CD14-positive monocyte (primary cell): ENCODE results near the gene FBXW7. TPM values are rescaled to one million over a fixed set of nuclear protein-coding genes. Genes with fewer than 3 reads are reported as not detected.

Experiments used
- DNase-seq, 3 donors: peaks; one replicate each; pipeline ENCODE4 v3.0.0-alpha.2; 2011 to 2022
- H2AFZ ChIP-seq: 2 replicates; pipeline ENCODE4 v1.6.0; 2012; ENCODE audit warnings: mild to moderate bottlenecking, low read depth, low read length, inconsistent platforms; ENCODE audit not compliant: insufficient read depth, poor library complexity, severe bottlenecking
- H3K27ac ChIP-seq, 2 donors: 1 replicate in 1 of 2; 2 replicates in 1 of 2; pipeline ENCODE4 v1.5.1; 2012 to 2013; ENCODE audit warnings: low read length in 2 of 2, control low read depth in 1 of 2, inconsistent platforms in 1 of 2, low read depth in 1 of 2, mild to moderate bottlenecking in 1 of 2
- H3K27me3 ChIP-seq, 2 donors: one replicate each; pipeline versions ENCODE4 v1.6.0 to v1.6.1; 2011 to 2013; ENCODE audit warnings: low read length in 2 of 2; ENCODE audit not compliant: control insufficient read depth in 2 of 2, insufficient read depth in 2 of 2
- H3K36me3 ChIP-seq, 2 donors: replicated peaks in 1 of 2; 1 replicate in 1 of 2; 2 replicates in 1 of 2; pipeline versions ENCODE4 v1.5.1 to v1.6.1; 2012 to 2013; ENCODE audit warnings: low read length in 2 of 2, control low read depth in 1 of 2, inconsistent platforms in 1 of 2, mild to moderate bottlenecking in 1 of 2; ENCODE audit not compliant: insufficient read depth in 2 of 2, control insufficient read depth in 1 of 2
- H3K4me1 ChIP-seq, 2 donors: 1 replicate in 1 of 2; 2 replicates in 1 of 2; pipeline versions ENCODE4 v1.5.1 to v1.6.1; 2012 to 2013; ENCODE audit warnings: low read length in 2 of 2, control low read depth in 1 of 2, inconsistent platforms in 1 of 2, mild to moderate bottlenecking in 1 of 2, moderate library complexity in 1 of 2; ENCODE audit not compliant: insufficient read depth in 2 of 2, control insufficient read depth in 1 of 2
- H3K4me2 ChIP-seq: replicated peaks from 2 replicates; pipeline ENCODE3; 2012; ENCODE audit warnings: low read length, moderate library complexity, mild to moderate bottlenecking; ENCODE audit not compliant: poor library complexity, severe bottlenecking; ENCODE audit errors: extremely low read depth
- H3K4me3 ChIP-seq, 3 experiments: fragments of 200-600 bp in 1 of 3; sonication (generic) in 1 of 3; replicated peaks in 1 of 3; 1 replicate in 2 of 3; 2 replicates in 1 of 3; pipeline ENCODE4 v1.5.1; 2011 to 2013; ENCODE audit warnings: low read length in 3 of 3, mild to moderate bottlenecking in 3 of 3, control low read depth in 2 of 3, low read depth in 2 of 3, inconsistent platforms in 1 of 3, moderate library complexity in 1 of 3
- H3K79me2 ChIP-seq: 2 replicates; pipeline ENCODE4 v1.6.0; 2012; ENCODE audit warnings: mild to moderate bottlenecking, control low read depth, inconsistent platforms, low read length, moderate library complexity; ENCODE audit not compliant: insufficient read depth
- H3K9ac ChIP-seq: 2 replicates; pipeline ENCODE4 v1.6.0; 2017; ENCODE audit warnings: low read length, mild to moderate bottlenecking; ENCODE audit not compliant: insufficient read depth, poor library complexity, severe bottlenecking
- H3K9me3 ChIP-seq, 2 donors: replicated peaks in 1 of 2; 1 replicate in 1 of 2; 2 replicates in 1 of 2; pipeline versions ENCODE4 v1.5.1 to v1.6.1; 2012 to 2013; ENCODE audit warnings: low read length in 2 of 2, control low read depth in 1 of 2; ENCODE audit not compliant: control insufficient read depth in 1 of 2, insufficient read depth in 1 of 2
- H4K20me1 ChIP-seq: 2 replicates; pipeline ENCODE4 v1.6.0; 2012; ENCODE audit warnings: mild to moderate bottlenecking, low read length, control low read depth, moderate library complexity; ENCODE audit not compliant: insufficient read depth
- H3K27ac Mint-ChIP-seq, 7 donors: one replicate each; pipeline ENCODE4 v1.8.0; 2020; ENCODE audit warnings: mild to moderate bottlenecking in 7 of 7, mixed read lengths in 7 of 7, moderate library complexity in 6 of 7, inconsistent platforms in 2 of 7
- H3K27me3 Mint-ChIP-seq, 3 donors: one replicate each; pipeline ENCODE4 v1.8.0; 2021 to 2022; ENCODE audit warnings: low read depth in 3 of 3, mild to moderate bottlenecking in 3 of 3, mixed read lengths in 3 of 3, moderate library complexity in 3 of 3, inconsistent platforms in 1 of 3
- H3K36me3 Mint-ChIP-seq, 2 donors: one replicate each; pipeline ENCODE4 v1.8.0; 2020; ENCODE audit warnings: mixed read lengths in 2 of 2, inconsistent platforms in 1 of 2, mild to moderate bottlenecking in 1 of 2
- H3K4me1 Mint-ChIP-seq: one replicate; pipeline ENCODE4 v1.8.0; 2020; ENCODE audit warnings: mild to moderate bottlenecking, mixed read lengths
- H3K4me3 Mint-ChIP-seq, 2 donors: one replicate each; pipeline ENCODE4 v1.8.0; 2020; ENCODE audit warnings: mild to moderate bottlenecking in 2 of 2, mixed read lengths in 2 of 2, moderate library complexity in 1 of 2
- H3K9me3 Mint-ChIP-seq, 7 donors: one replicate each; pipeline ENCODE4 v1.8.0; 2020 to 2022; ENCODE audit warnings: mixed read lengths in 7 of 7, mild to moderate bottlenecking in 6 of 7, moderate library complexity in 6 of 7, inconsistent platforms in 2 of 7
- CTCF ChIP-seq: fragments of 200-600 bp; IDR thresholded peaks from one replicate; pipeline ENCODE4 v1.8.0; 2022; ENCODE audit warnings: antibody characterized with exemption, mild to moderate bottlenecking
- WGBS: methylation state at CpG from one replicate; pipeline ENCODE4 v1.1.5; 2013; ENCODE audit warnings: missing lambda C conversion rate; ENCODE audit not compliant: insufficient coverage; 5-methylcytosine and 5-hydroxymethylcytosine counted together
- intact Hi-C, 2 donors: fragments of 100-400 bp; cut with micrococcal nuclease; formaldehyde crosslinking; loops; one replicate each; pipeline versions ENCODE4 v1.15.0 to v1.15.1; 2023
- polyA plus RNA-seq, 3 donors: library from polyadenylated mRNA; depleted of rRNA in 1 of 3; unstranded in 2 of 3; stranded (reverse) in 1 of 3; fragments of 300-500 nt in 2 of 3; fragments of >200 nt in 1 of 3; fragmentation: Illumina TruSeq in 2 of 3; gene quantifications; 1 replicate in 2 of 3; 2 replicates in 1 of 3; pipeline ENCODE4 v1.2.3, GENCODE V29; 2012 to 2021

The FBXW7 gene
- polyA plus RNA-seq, 3 donors = 25.1 to 44.9 (median 35.6) TPM

DNA sequence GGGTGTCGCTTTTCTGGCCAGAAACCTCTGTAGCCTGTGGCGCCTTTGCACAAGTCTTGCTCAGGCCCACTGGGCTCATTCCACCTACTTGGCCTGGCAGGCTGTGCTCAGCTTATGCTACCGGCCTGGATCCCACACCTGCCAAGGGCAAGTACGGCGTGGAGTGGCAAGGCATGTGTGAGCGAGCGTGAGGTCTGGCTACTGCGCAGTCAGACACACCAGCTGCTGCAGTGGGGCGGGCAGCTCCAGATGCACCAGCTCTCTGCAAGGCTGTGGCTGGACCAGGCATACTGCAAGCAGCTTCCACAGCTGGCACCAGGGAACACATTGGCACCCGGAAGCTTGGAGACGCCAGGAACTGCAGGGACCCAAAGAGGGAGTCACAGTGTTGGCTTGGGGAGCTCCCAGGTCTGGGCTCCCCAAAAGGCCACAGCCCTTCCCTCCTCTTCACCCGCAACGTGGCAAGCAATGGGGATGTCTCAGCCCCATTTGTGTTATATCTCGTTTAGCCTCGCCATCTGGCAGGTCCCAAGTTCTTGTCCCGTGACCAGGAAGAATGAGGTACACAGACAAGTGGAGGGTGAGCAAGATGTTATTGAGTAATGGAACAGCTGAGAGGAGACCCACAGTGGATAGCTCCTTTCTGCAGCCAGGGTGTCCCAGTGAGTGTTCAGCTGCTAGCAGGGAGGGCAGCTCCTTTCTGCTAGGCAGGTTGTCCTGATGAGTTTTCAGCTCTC, 3.8 kb upstream of the FBXW7 start:
- Histone ChIP-seq H2AFZ (no peak overlapping the region), H3K79me2 (peaks cover 48% of the 10 kb centered on the region), H3K4me3 (no peak overlapping the region), H3K9me3 (peaks cover 0 to 8% of the 10 kb centered on the region in 2 donors), H3K9ac (no peak overlapping the region), H4K20me1 (peaks cover 3% of the 10 kb centered on the region), H3K36me3 (peaks cover 7 to 16% of the 10 kb centered on the region in 2 donors), H3K4me1 (peaks cover 16 to 18% of the 10 kb centered on the region in 2 donors), H3K27me3 (no peaks in the 10 kb centered on the region), H3K27ac (no peak overlapping the region), H3K4me2 (no peak overlapping the region)
- Mint-ChIP-seq H3K27ac (peak overlapping the region in 2 of 7 donors; percentile 27 to 58), H3K36me3 (peaks cover 16 to 21% of the 10 kb centered on the region in 2 donors), H3K4me1 (peaks cover 22% of the 10 kb centered on the region), H3K4me3 (no peak overlapping the region), H3K9me3 (peaks cover 0 to 8% (median 6%) of the 10 kb centered on the region in 7 donors), H3K27me3 (no peaks in the 10 kb centered on the region)
- DNase-seq = no peak
- 98% methylated on average over 14 of the region's 16 CpGs for WGBS
- intact Hi-C loops = loop anchor here (5.0 to 10.0 kb wide), 5 partner anchors 75 to 245 kb away; partner anchors contain the start of genes ARFIP1 (in 1 of the 2) and TIGD4 (in 1 of the 2)
- no peak for TF ChIP-seq CTCF

- WGBS = 89% methylated on average over 1 of the region's 1 CpG
- Histone ChIP-seq H3K4me3 (peak overlapping the region in 1 of 3 experiments; percentile 99), H3K79me2 (peaks cover 66% of the 10 kb centered on the region), H3K9me3 (peaks cover 0 to 8% of the 10 kb centered on the region in 2 donors), H3K27ac (peak overlapping the region in 1 of 2 donors; percentile 98), H3K4me2 (peak overlapping the region; percentile 94), H3K4me1 (peaks cover 23 to 35% of the 10 kb centered on the region in 2 donors), H4K20me1 (peaks cover 21% of the 10 kb centered on the region), H3K36me3 (peaks cover 7 to 16% of the 10 kb centered on the region in 2 donors), H3K27me3 (no peaks in the 10 kb centered on the region), H3K9ac (no peak overlapping the region), H2AFZ (no peak overlapping the region)
- Mint-ChIP-seq H3K9me3 (peaks cover 0 to 8% (median 6%) of the 10 kb centered on the region in 7 donors), H3K27ac (peak overlapping the region in 6 of 7 donors; percentile 20 to 100 (median 98)), H3K4me3 (no peak overlapping the region), H3K4me1 (peaks cover 35% of the 10 kb centered on the region), H3K36me3 (peaks cover 19 to 28% of the 10 kb centered on the region in 2 donors), H3K27me3 (no peaks in the 10 kb centered on the region)
- TF ChIP-seq CTCF = no peak
- DNase-seq = no peak
- intact Hi-C loops = loop anchor here (5.0 to 10.0 kb wide), 5 partner anchors 73 to 247 kb away; partner anchors contain the start of genes ARFIP1 (in 1 of the 2) and TIGD4 (in 1 of the 2)
These were observed 2.0 kb upstream of the FBXW7 start for GRCh38 chr4:152537881-152538280.
